PC-3 (cell line): ENCODE results near the gene FGD4. TPM values are rescaled to one million over a fixed set of nuclear protein-coding genes. Genes with fewer than 3 reads are reported as not detected.

Experiments used
- ATAC-seq: fragments of 200-7000 bp; cut with Tn5 transposase; 2 replicates; pipeline ENCODE4 v1.9.1; 2020; ENCODE audit warnings: mild to moderate bottlenecking, moderate library complexity
- BruUV-seq: library from RNA; stranded (reverse); fragments of 400-500 nt; replicated peaks from 2 replicates; lab custom pipeline; 2021; lab: Mats Ljungman, UMichigan
- CTCF ChIA-PET: fragments of 300-600 bp; sonication (Branson Sonifier 250); formaldehyde crosslinking; loops from one replicate; lab custom pipeline; 2022; ENCODE audit warnings: antibody characterized with exemption; lab: Charles Lee
- POLR2A ChIA-PET: fragments of 300-600 bp; sonication (Branson Sonifier 250); formaldehyde crosslinking; loops from one replicate; lab custom pipeline; 2022; ENCODE audit warnings: antibody characterized with exemption; ENCODE audit not compliant: unreplicated experiment; lab: Charles Lee
- DNase-seq: peaks from one replicate; pipeline ENCODE4 v3.0.0-alpha.2; 2015
- H2AFZ ChIP-seq: fragments of 300-600 bp; sonication (generic); 2 replicates; pipeline ENCODE4 v1.6.0; 2016; ENCODE audit warnings: antibody characterized with exemption, low read length
- H3F3A ChIP-seq: fragments of 300-600 bp; sonication (generic); one replicate; pipeline ENCODE4 v1.6.0; 2017; ENCODE audit warnings: antibody characterized with exemption, low read length, control low read depth, mild to moderate bottlenecking; ENCODE audit not compliant: unreplicated experiment
- H3K27ac ChIP-seq: fragments of 300-600 bp; sonication (generic); 2 replicates; pipeline ENCODE4 v1.5.1; 2016; ENCODE audit warnings: mild to moderate bottlenecking, low read length
- H3K27me3 ChIP-seq: fragments of 300-600 bp; sonication (generic); 2 replicates; pipeline ENCODE4 v1.6.1; 2016; ENCODE audit warnings: low read length, mixed read lengths
- H3K36me3 ChIP-seq: fragments of 300-600 bp; sonication (generic); 2 replicates; pipeline ENCODE4 v1.6.1; 2016; ENCODE audit warnings: low read depth, mixed run types, low read length, mixed read lengths
- H3K4me1 ChIP-seq: fragments of 300-600 bp; sonication (generic); 2 replicates; pipeline ENCODE4 v1.5.1; 2016; ENCODE audit warnings: low read length; ENCODE audit not compliant: insufficient read depth
- H3K4me2 ChIP-seq: fragments of 300-600 bp; sonication (generic); 2 replicates; pipeline ENCODE4 v1.6.0; 2016; ENCODE audit warnings: low read length
- H3K4me3 ChIP-seq: fragments of 300-600 bp; sonication (generic); 2 replicates; pipeline ENCODE4 v1.5.1; 2016; ENCODE audit warnings: mild to moderate bottlenecking, low read length, mixed read lengths
- H3K79me2 ChIP-seq: fragments of 300-600 bp; sonication (generic); 2 replicates; pipeline ENCODE4 v1.6.1; 2017; ENCODE audit warnings: low read length, mixed read lengths
- H3K9ac ChIP-seq: fragments of 300-600 bp; sonication (generic); 2 replicates; pipeline ENCODE4 v1.6.0; 2016; ENCODE audit warnings: mild to moderate bottlenecking, low read length
- H3K9me2 ChIP-seq: fragments of 300-600 bp; sonication (generic); replicated peaks from 2 replicates; pipeline ENCODE4 v1.6.1; 2016; ENCODE audit warnings: mixed run types, low read length, mixed read lengths
- H3K9me3 ChIP-seq: fragments of 300-600 bp; sonication (generic); 2 replicates; pipeline ENCODE4 v1.6.1; 2016; ENCODE audit warnings: low read length, mixed read lengths
- H4K20me1 ChIP-seq: fragments of 300-600 bp; sonication (generic); 2 replicates; pipeline ENCODE4 v1.6.1; 2016; ENCODE audit warnings: low read length, mixed read lengths
- CTCF ChIP-seq: fragments of 300-600 bp; sonication (generic); conservative IDR thresholded peaks from 2 replicates; pipeline ENCODE4 v1.5.1; 2017; ENCODE audit warnings: antibody characterized with exemption, low read depth, mild to moderate bottlenecking, low read length
- EZH2 ChIP-seq: fragments of 300-600 bp; sonication (generic); IDR thresholded peaks from one replicate; pipeline ENCODE4 v1.6.1; 2017; ENCODE audit warnings: antibody characterized with exemption, mild to moderate bottlenecking, low read length; ENCODE audit not compliant: unreplicated experiment
- EZH2phosphoT487 ChIP-seq: fragments of 300-600 bp; sonication (generic); IDR thresholded peaks from 2 replicates; pipeline ENCODE4 v1.6.1; 2018; ENCODE audit warnings: mild to moderate bottlenecking, antibody characterized with exemption, low read length, borderline replicate concordance
- intact Hi-C: fragments of 100-400 bp; cut with micrococcal nuclease; formaldehyde crosslinking; loops from 2 replicates; pipeline ENCODE4 v1.9.0; 2023
- total RNA-seq: library from RNA; depleted of rRNA; stranded (reverse); fragments of >200 nt; gene quantifications from 2 replicates; pipeline ENCODE4 v1.2.3, GENCODE V29; 2014

Gene FGD4
- total RNA-seq, 1 experiment from 2014 or later, result 3.9 TPM

- Histone ChIP-seq H3K9me3 (no peaks in the 10 kb centered on the region), H3K27ac (no peak overlapping the region), H3K9me2 (no peaks in the 10 kb centered on the region), H3K79me2 (no peaks in the 10 kb centered on the region), H4K20me1 (no peaks in the 10 kb centered on the region), H2AFZ (no peak overlapping the region), H3K9ac (no peak overlapping the region), H3K36me3 (no peaks in the 10 kb centered on the region), H3F3A (no peaks in the 10 kb centered on the region), H3K4me1 (peaks cover 6% of the 10 kb centered on the region), H3K4me2 (no peak overlapping the region), H3K4me3 (no peak overlapping the region), H3K27me3 (no peaks in the 10 kb centered on the region)
- no peak for TF ChIP-seq CTCF
- TF ChIP-seq EZH2, result no peak
- TF ChIP-seq EZH2phosphoT487, result no peak
- ATAC-seq (no peak), DNase-seq (no peak)
- intact Hi-C loops, result no loop called here
- CTCF ChIA-PET, result no interaction called here
- POLR2A ChIA-PET, result interaction anchor here (0.6 kb wide), 1 partner anchor 25 kb away, joined by 3 read pairs; no protein-coding TSS in a partner anchor
- no TSS peak for BruUV-seq
Observed at GRCh38 chr12:32585680-32586079, 186.3 kb downstream of the FGD4 start.

- H3K36me3 ChIP-seq, result no peaks in the 10 kb centered on the region
- ChIA-PET POLR2A (no interaction called here), CTCF (no interaction called here)
- no peak overlapping the region for H3K4me3 ChIP-seq
- no peak for TF ChIP-seq CTCF
- TF ChIP-seq EZH2, result no peak
- H3K4me1 ChIP-seq, result peaks cover 6% of the 10 kb centered on the region
- H3K79me2 ChIP-seq, result no peaks in the 10 kb centered on the region
- intact Hi-C loops, result no loop called here
- H3K9me2 ChIP-seq, result no peaks in the 10 kb centered on the region
- H2AFZ ChIP-seq, result no peak overlapping the region
- H3K4me2 ChIP-seq, result no peak overlapping the region
- BruUV-seq, result no TSS peak
- ATAC-seq (peak; percentile 33; the same call in 1 of the 2 replicates), DNase-seq (peak; percentile 49)
- no peak overlapping the region for H3K27ac ChIP-seq
- no peak overlapping the region for H3K9ac ChIP-seq
- H3K27me3 ChIP-seq, result no peaks in the 10 kb centered on the region
- H4K20me1 ChIP-seq, result no peaks in the 10 kb centered on the region
- no peaks in the 10 kb centered on the region for H3K9me3 ChIP-seq
- H3F3A ChIP-seq, result no peaks in the 10 kb centered on the region
Observed at GRCh38 chr12:32586390-32586789, 187.0 kb downstream of the FGD4 start.

- H3K9me3 ChIP-seq, result no peaks in the 10 kb centered on the region
- no peak overlapping the region for H2AFZ ChIP-seq
- intact Hi-C loops, result no loop called here
- no peak overlapping the region for H3K4me2 ChIP-seq
- TF ChIP-seq EZH2, result no peak
- no peak for TF ChIP-seq CTCF
- TF ChIP-seq EZH2phosphoT487, result no peak
- ATAC-seq (no peak), DNase-seq (no peak)
- no peaks in the 10 kb centered on the region for H3K36me3 ChIP-seq
- H4K20me1 ChIP-seq, result no peaks in the 10 kb centered on the region
- H3K9ac ChIP-seq, result no peak overlapping the region
- ChIA-PET POLR2A (no interaction called here), CTCF (no interaction called here)
- H3K4me1 ChIP-seq, result peaks cover 6% of the 10 kb centered on the region
- no peaks in the 10 kb centered on the region for H3K79me2 ChIP-seq
- no TSS peak for BruUV-seq
- no peaks in the 10 kb centered on the region for H3K9me2 ChIP-seq
- no peak overlapping the region for H3K27ac ChIP-seq
- no peaks in the 10 kb centered on the region for H3K27me3 ChIP-seq
- no peak overlapping the region for H3K4me3 ChIP-seq
- H3F3A ChIP-seq, result no peaks in the 10 kb centered on the region
Observed at GRCh38 chr12:32587581-32588495, 188.5 kb downstream of the FGD4 start.
